Left kidney (tissue), 8 donors: ENCODE measurements around the gene ST8SIA4. TPM values are rescaled to one million over a fixed set of nuclear protein-coding genes. Genes with fewer than 3 reads are reported as not detected.

Experiments
- DNase-seq: peaks from one replicate; pipeline ENCODE4 v3.0.0-alpha.2; 2013
- long read RNA-seq, 8 donors: transcript quantifications; one replicate each; lab custom pipeline, GENCODE V29; 2026
- polyA plus RNA-seq: library from polyadenylated mRNA; unstranded; fragments of 120-200 nt; gene quantifications from one replicate; pipeline ENCODE4 v1.2.1, GENCODE V29; 2013; ENCODE audit not compliant: insufficient read length

Gene ST8SIA4
- polyA plus RNA-seq, result 6.5 TPM
- long read RNA-seq, donor 1, full-length matches to known transcripts, result 4 of 14 reads
- long read RNA-seq, donor 1, partial matches to known transcripts, result 10 of 14 reads
- long read RNA-seq, donor 1, other reads (novel, unspliced or antisense), result 0 of 14 reads
- long read RNA-seq, donor 2, full-length matches to known transcripts, result 7 of 7 reads
- long read RNA-seq, donor 2, partial matches to known transcripts, result 0 of 7 reads
- long read RNA-seq, donor 2, other reads (novel, unspliced or antisense), result 0 of 7 reads
- long read RNA-seq, donor 3, full-length matches to known transcripts, result 3 of 3 reads
- long read RNA-seq, donor 3, partial matches to known transcripts, result 0 of 3 reads
- long read RNA-seq, donor 3, other reads (novel, unspliced or antisense), result 0 of 3 reads
- long read RNA-seq, donor 4, result 0 reads
- long read RNA-seq, donor 5, full-length matches to known transcripts, result 3 of 3 reads
- long read RNA-seq, donor 5, partial matches to known transcripts, result 0 of 3 reads
- long read RNA-seq, donor 5, other reads (novel, unspliced or antisense), result 0 of 3 reads
- long read RNA-seq, donor 6, full-length matches to known transcripts, result 5 of 5 reads
- long read RNA-seq, donor 6, partial matches to known transcripts, result 0 of 5 reads
- long read RNA-seq, donor 6, other reads (novel, unspliced or antisense), result 0 of 5 reads
- long read RNA-seq, donor 7, full-length matches to known transcripts, result 6 of 6 reads
- long read RNA-seq, donor 7, partial matches to known transcripts, result 0 of 6 reads
- long read RNA-seq, donor 7, other reads (novel, unspliced or antisense), result 0 of 6 reads
- long read RNA-seq, donor 8, full-length matches to known transcripts, result 1 of 1 reads
- long read RNA-seq, donor 8, partial matches to known transcripts, result 0 of 1 reads
- long read RNA-seq, donor 8, other reads (novel, unspliced or antisense), result 0 of 1 reads

GRCh38 chr5:100903039-100903887, at the start of gene ST8SIA4:
Gene ST8SIA4, minus strand, starts transcription at chr5:100903282. Its CDS starts 327 bp downstream, at chr5:100902955.
- DNase-seq, result peak; percentile 85

- no peak for DNase-seq
These were observed 47.9 kb upstream of the ST8SIA4 start for GRCh38 chr5:100950985-100951384.

GRCh38 chr5:100913298-100913697, 10.2 kb upstream of the ST8SIA4 start:
- no peak for DNase-seq

GRCh38 chr5:100909034-100909433, 6.0 kb upstream of the ST8SIA4 start:
- DNase-seq, result no peak

- DNase-seq, result no peak
These were observed 2.3 kb upstream of the ST8SIA4 start for GRCh38 chr5:100905259-100905914.

GRCh38 chr5:100904259-100904861, 1.3 kb upstream of the ST8SIA4 start:
- peak; percentile 21 for DNase-seq

GRCh38 chr5:100902440-100903038, 543 bp downstream of the ST8SIA4 start:
- DNase-seq, result peak; percentile 28

GRCh38 chr5:100901821-100902341, 1.2 kb downstream of the ST8SIA4 start:
- peak; percentile 53 for DNase-seq

GRCh38 chr5:100900796-100901781, 2.0 kb downstream of the ST8SIA4 start:
- peak; percentile 44 for DNase-seq

- DNase-seq, result peak; percentile 34
These were observed 2.8 kb downstream of the ST8SIA4 start for GRCh38 chr5:100900142-100900795.

GRCh38 chr5:100899675-100900074, 3.4 kb downstream of the ST8SIA4 start:
- no peak for DNase-seq

GRCh38 chr5:100898504-100899346, 4.4 kb downstream of the ST8SIA4 start:
- no peak for DNase-seq

GRCh38 chr5:100896054-100896453, 7.0 kb downstream of the ST8SIA4 start:
- DNase-seq, result no peak

GRCh38 chr5:100890461-100891008, 12.5 kb downstream of the ST8SIA4 start:
- DNase-seq, result no peak

- no peak for DNase-seq
These were observed 13.2 kb downstream of the ST8SIA4 start for GRCh38 chr5:100889896-100890295.

- no peak for DNase-seq
These were observed 13.8 kb downstream of the ST8SIA4 start for GRCh38 chr5:100889165-100889743.

GRCh38 chr5:100877274-100877673, 25.8 kb downstream of the ST8SIA4 start:
- DNase-seq, result no peak
